ENCODE measurements around the gene CDK11A. TPM values are rescaled to one million over a fixed set of nuclear protein-coding genes. Genes with fewer than 3 reads are reported as not detected.
"Not testable (repeated sequence)": the region's sequence is repeated elsewhere in the genome, so short reads cannot be mapped to it uniquely, and the experiment has no call there.

Gene CDK11A
- total and polyA plus RNA-seq, 2 of the 8 experiments (the other 6 are each of a cell fraction or from before 2014, with no cell fraction given): 15.0 to 45.6 TPM

GRCh38 chr1:1662392-1662791 lies 61.8 kb downstream of the CDK11A start:
- not testable (repeated sequence) for H3K9ac ChIP-seq (replicated peaks in 1 of 4; ENCODE audit: extremely low read depth in 1 of 4, low read depth in 3 of 4, low read length in 3 of 4); DNase-seq (ENCODE audit: low read depth in 1 of 2, low spot score in 2 of 2); H4K8ac ChIP-seq (ENCODE audit: extremely low read depth, insufficient read depth, low read length); H4K5ac ChIP-seq (ENCODE audit: insufficient read length, low read depth, low read length); H3K79me2 ChIP-seq (ENCODE audit: control insufficient read depth in 1 of 2, insufficient read depth in 2 of 2, low read length in 2 of 2); H3K79me1 ChIP-seq (ENCODE audit: low read depth, low read length); H3K56ac ChIP-seq (replicated peaks; ENCODE audit: insufficient read length, low read depth, low read length); H2AFZ ChIP-seq (ENCODE audit: low read length); H3K14ac ChIP-seq (ENCODE audit: insufficient read length); H3K23me2 ChIP-seq (ENCODE audit: low read depth, low read length); H3K4me1 ChIP-seq (replicated peaks in 1 of 4; ENCODE audit: control insufficient read depth in 3 of 4, insufficient read depth in 4 of 4, low read length in 3 of 4); H3K18ac ChIP-seq (ENCODE audit: extremely low read depth, low read length); H4K20me1 ChIP-seq (replicated peaks in 1 of 2; ENCODE audit: control insufficient read depth in 1 of 2, insufficient read depth in 2 of 2, low read length in 2 of 2); H2BK15ac ChIP-seq (ENCODE audit: low read length); H3K4me2 ChIP-seq (ENCODE audit: insufficient read depth in 1 of 2, low read depth in 2 of 2, low read length in 2 of 2); H2AK5ac ChIP-seq (ENCODE audit: low read depth, low read length); H2BK120ac ChIP-seq (replicated peaks; ENCODE audit: low read depth, low read length); H2BK5ac ChIP-seq (ENCODE audit: low read depth, low read length); H3K4me3 ChIP-seq (ENCODE audit: extremely low read depth in 1 of 4, insufficient read depth in 2 of 4, low read depth in 3 of 4, low read length in 4 of 4); H3K4ac ChIP-seq (replicated peaks; ENCODE audit: insufficient read length, low read depth, low read length); H3K9me3 ChIP-seq (ENCODE audit: insufficient read depth in 2 of 2, low read depth in 1 of 2, low read length in 1 of 2); H2BK12ac ChIP-seq (ENCODE audit: low read depth, low read length); H3K27me3 ChIP-seq (replicated peaks in 1 of 4; ENCODE audit: control insufficient read depth in 3 of 4, extremely low read depth in 1 of 4, insufficient read depth in 3 of 4, low read length in 3 of 4); H2BK20ac ChIP-seq (ENCODE audit: low read length); H4K91ac ChIP-seq (replicated peaks; ENCODE audit: insufficient read length, low read length); H3K23ac ChIP-seq (ENCODE audit: insufficient read length); H3K27ac ChIP-seq (ENCODE audit: low read depth, low read length); FAIRE-seq
- 99% methylated on average over 5 of the region's 9 CpGs; no CpG with 5 or more reads in 1 of the 2 experiments for WGBS, 2 experiments (ENCODE audit: extremely low coverage in 1 of 2, insufficient coverage in 1 of 2, insufficient read length in 1 of 2, insufficient replicate concordance in 2 of 2, low coverage in 1 of 2, low lambda C conversion rate in 2 of 2, missing lambda C conversion rate in 1 of 2)
- POLR2A ChIA-PET (ENCODE audit: partially characterized antibody): interaction anchor here (0.9 kb wide), 1 partner anchor 66 kb away, joined by 3 read pairs; no protein-coding TSS in a partner anchor
- CTCF ChIA-PET (ENCODE audit: partially characterized antibody): interaction anchor here (1.7 kb wide), 1 partner anchor 16 kb away, joined by 7 read pairs; no protein-coding TSS in a partner anchor
- H3K36me3 ChIP-seq (ENCODE audit: control insufficient read depth in 2 of 4, insufficient read depth in 4 of 4, low read length in 3 of 4): peaks cover 0 to 17% (median 7%) of the 10 kb centered on the region in 4 experiments; a peak in 5 of 8 replicates
